Body of pancreas (tissue), 4 donors: Measurements from ENCODE around the gene KCTD12.

Experiments used
- CTCF ChIP-seq, 7 experiments: fragments of 450-650 bp in 4 of 7; fragments of 200-600 bp in 3 of 7; sonication (generic) in 3 of 7; IDR thresholded peaks; one replicate each; pipeline ENCODE4 v1.5.1; 2016 to 2019; ENCODE audit warnings: antibody characterized with exemption in 7 of 7
- POLR2A ChIP-seq, 3 donors: fragments of 450-650 bp; IDR thresholded peaks; one replicate each; pipeline ENCODE4 v1.6.1; 2016; ENCODE audit warnings: antibody characterized with exemption in 3 of 3, mild to moderate bottlenecking in 2 of 3

DNA sequence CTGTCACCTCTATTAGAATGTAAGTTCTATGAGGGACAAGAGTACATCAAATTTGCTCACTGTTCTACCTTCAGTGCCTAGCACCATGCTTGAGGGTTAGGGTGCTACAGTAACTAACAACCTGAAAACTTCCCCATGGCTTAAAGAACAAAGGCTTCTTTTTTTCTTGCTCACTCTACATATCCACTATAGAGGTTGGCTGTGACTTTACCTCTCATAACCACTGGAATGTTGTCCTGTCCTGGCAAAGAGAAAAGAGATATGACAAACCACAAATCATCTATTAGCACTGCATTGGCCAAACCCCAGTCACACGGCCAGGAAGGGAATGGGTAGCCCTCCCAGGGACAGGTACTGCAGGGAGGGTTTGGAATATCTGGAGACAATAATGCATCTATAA lies 38.9 kb upstream of the KCTD12 start:
- no peak for TF ChIP-seq CTCF (IDR thresholded peaks at IDR 0.05)
- no peak for TF ChIP-seq POLR2A (IDR thresholded peaks at IDR 0.05)
